ENCODE results near the gene CCDC61. TPM values are rescaled to one million over a fixed set of nuclear protein-coding genes. Genes with fewer than 3 reads are reported as not detected.

The CCDC61 gene
- total and polyA plus RNA-seq, 2 donors (not counting 1 experiment from before 2014, with no cell fraction given): 20.6 to 30.1 TPM

DNA sequence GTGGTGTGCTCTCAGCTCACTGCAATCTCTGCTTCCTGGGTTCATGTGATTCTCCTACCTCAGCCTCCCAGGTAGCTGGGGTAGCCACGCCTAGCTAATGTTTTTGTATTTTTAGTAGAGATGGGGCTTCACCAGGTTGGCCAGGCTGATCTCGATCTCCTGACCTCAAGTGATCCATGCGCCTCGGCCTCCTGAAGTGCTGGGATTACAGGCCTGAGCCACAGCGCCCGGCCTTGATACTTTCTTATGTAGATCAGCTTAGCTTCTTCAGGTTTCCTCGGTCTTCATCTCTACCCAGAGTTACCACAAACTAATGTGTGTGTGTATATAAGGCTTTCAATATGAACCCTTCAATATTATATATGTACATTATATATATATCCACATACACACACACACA lies 9.9 kb upstream of the CCDC61 start:
- no peak overlapping the region for H3K27ac Mint-ChIP-seq
- ATAC-seq (ENCODE audit: low read depth) (no peak), DNase-seq (no peak)
- H3K9me3 Mint-ChIP-seq (ENCODE audit: insufficient read depth): no peaks in the 10 kb centered on the region
- CTCF ChIA-PET: no interaction called here
- Histone ChIP-seq H3K9ac (ENCODE audit: low read length) (no peak overlapping the region), H4K20me1 (ENCODE audit: control insufficient read depth, insufficient read depth, low read length, poor library complexity, severe bottlenecking) (no peaks in the 10 kb centered on the region), H3K36me3 (replicated peaks in 1 of 2; ENCODE audit: control extremely low read depth in 1 of 2, control insufficient read depth in 1 of 2, extremely low read depth in 1 of 2, insufficient read depth in 2 of 2, low read length in 1 of 2) (no peaks in the 10 kb centered on the region), H3K27ac (ENCODE audit: low read length in 2 of 2) (no peak overlapping the region), H3K4me2 (replicated peaks; ENCODE audit: low read depth, low read length, poor library complexity, severe bottlenecking) (no peak overlapping the region), H3K4me1 (ENCODE audit: control insufficient read depth in 2 of 2, insufficient read depth in 2 of 2, low read length in 2 of 2) (no peaks in the 10 kb centered on the region), H3K9me3 (ENCODE audit: control extremely low read depth in 1 of 3, control insufficient read depth in 2 of 3, insufficient read depth in 1 of 3, low read length in 2 of 3) (peaks cover 0 to 3% (median 0%) of the 10 kb centered on the region in 3 donors), H2AFZ (ENCODE audit: insufficient read depth, low read depth, low read length, poor library complexity, severe bottlenecking) (no peak overlapping the region), H3K4me3 (ENCODE audit: control extremely low read depth in 1 of 5, extremely low read depth in 1 of 5, insufficient read depth in 1 of 5, low read depth in 2 of 5, low read length in 4 of 5) (no peak overlapping the region), H3K79me2 (ENCODE audit: control insufficient read depth, insufficient read depth, low read length) (no peaks in the 10 kb centered on the region), H3K27me3 (replicated peaks in 1 of 4; ENCODE audit: control extremely low read depth in 1 of 4, control insufficient read depth in 3 of 4, insufficient read depth in 4 of 4, low read length in 3 of 4) (peaks cover 0 to 11% (median 4%) of the 10 kb centered on the region in 4 experiments)
- 100% methylated on average over 3 of the region's 7 CpGs for WGBS (ENCODE audit: insufficient coverage)
- H3K4me1 Mint-ChIP-seq: no peaks in the 10 kb centered on the region
- no peak overlapping the region for H3K4me3 Mint-ChIP-seq
- H3K27me3 Mint-ChIP-seq: peaks cover 46% of the 10 kb centered on the region
- TF ChIP-seq, protein P1, sequence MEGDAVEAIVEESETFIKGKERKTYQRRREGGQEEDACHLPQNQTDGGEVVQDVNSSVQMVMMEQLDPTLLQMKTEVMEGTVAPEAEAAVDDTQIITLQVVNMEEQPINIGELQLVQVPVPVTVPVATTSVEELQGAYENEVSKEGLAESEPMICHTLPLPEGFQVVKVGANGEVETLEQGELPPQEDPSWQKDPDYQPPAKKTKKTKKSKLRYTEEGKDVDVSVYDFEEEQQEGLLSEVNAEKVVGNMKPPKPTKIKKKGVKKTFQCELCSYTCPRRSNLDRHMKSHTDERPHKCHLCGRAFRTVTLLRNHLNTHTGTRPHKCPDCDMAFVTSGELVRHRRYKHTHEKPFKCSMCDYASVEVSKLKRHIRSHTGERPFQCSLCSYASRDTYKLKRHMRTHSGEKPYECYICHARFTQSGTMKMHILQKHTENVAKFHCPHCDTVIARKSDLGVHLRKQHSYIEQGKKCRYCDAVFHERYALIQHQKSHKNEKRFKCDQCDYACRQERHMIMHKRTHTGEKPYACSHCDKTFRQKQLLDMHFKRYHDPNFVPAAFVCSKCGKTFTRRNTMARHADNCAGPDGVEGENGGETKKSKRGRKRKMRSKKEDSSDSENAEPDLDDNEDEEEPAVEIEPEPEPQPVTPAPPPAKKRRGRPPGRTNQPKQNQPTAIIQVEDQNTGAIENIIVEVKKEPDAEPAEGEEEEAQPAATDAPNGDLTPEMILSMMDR (IDR thresholded peaks at IDR 0.05): no peak
- TF ChIP-seq EZH2 (IDR thresholded peaks at IDR 0.05; ENCODE audit: borderline replicate concordance, insufficient read depth, low read depth, low read length, poor library complexity, severe bottlenecking): no peak
- POLR2A ChIA-PET: no interaction called here
- intact Hi-C loops (cut with micrococcal nuclease): no loop called here

DNA sequence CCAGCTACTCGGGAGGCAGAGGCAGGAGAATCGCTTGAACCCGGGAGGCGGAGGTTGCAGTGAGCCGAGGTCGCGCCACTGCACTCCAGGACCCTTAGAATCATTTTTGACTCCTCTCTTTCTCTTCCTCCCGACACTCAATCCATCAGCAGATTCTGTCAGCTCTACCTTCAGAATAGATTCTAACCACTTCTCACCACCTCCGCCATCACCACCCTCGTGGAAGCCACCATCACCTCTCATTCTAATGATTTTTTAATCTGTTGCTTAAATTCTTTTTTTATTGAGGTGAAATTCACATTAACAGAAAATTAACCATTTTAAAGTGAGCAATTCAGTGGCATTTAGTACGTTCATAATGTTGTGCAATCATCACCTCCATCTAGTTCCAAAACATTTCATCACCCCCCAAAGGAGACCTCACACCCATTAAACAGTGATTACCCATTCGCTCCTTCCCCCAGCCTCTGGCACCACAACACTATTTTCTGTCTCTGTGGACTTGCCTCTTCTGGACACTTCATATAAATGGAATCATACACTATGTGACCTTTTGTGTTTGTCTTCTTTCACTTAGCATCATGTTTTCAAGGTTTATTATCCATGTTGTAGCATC lies 5.0 kb upstream of the CCDC61 start:
- no peaks in the 10 kb centered on the region for H3K9me3 Mint-ChIP-seq (ENCODE audit: insufficient read depth)
- no peaks in the 10 kb centered on the region for H3K36me3 ChIP-seq (replicated peaks in 1 of 2; ENCODE audit: control extremely low read depth in 1 of 2, control insufficient read depth in 1 of 2, extremely low read depth in 1 of 2, insufficient read depth in 2 of 2, low read length in 1 of 2)
- H3K9ac ChIP-seq (ENCODE audit: low read length): no peak overlapping the region
- no peaks in the 10 kb centered on the region for H3K9me3 ChIP-seq (ENCODE audit: control extremely low read depth in 1 of 3, control insufficient read depth in 2 of 3, insufficient read depth in 1 of 3, low read length in 2 of 3)
- ChIA-PET POLR2A (no interaction called here), CTCF (interaction anchor here (1.2 kb wide), 1 partner anchor 38 kb away, joined by 3 read pairs; no protein-coding TSS in a partner anchor)
- H3K79me2 ChIP-seq (ENCODE audit: control insufficient read depth, insufficient read depth, low read length): no peaks in the 10 kb centered on the region
- DNase-seq: no peak
- no peaks in the 10 kb centered on the region for H4K20me1 ChIP-seq (ENCODE audit: control insufficient read depth, insufficient read depth, low read length, poor library complexity, severe bottlenecking)
- no peak overlapping the region for H3K4me2 ChIP-seq (replicated peaks; ENCODE audit: low read depth, low read length, poor library complexity, severe bottlenecking)
- no peak overlapping the region for H3K4me3 ChIP-seq (ENCODE audit: control extremely low read depth in 1 of 5, extremely low read depth in 1 of 5, insufficient read depth in 1 of 5, low read depth in 2 of 5, low read length in 4 of 5)
- H3K27ac Mint-ChIP-seq: no peak overlapping the region
- peaks cover 33% of the 10 kb centered on the region for H3K27me3 Mint-ChIP-seq
- TF ChIP-seq, protein P1 (IDR thresholded peaks at IDR 0.05): no peak
- no peak for TF ChIP-seq EZH2 (IDR thresholded peaks at IDR 0.05; ENCODE audit: borderline replicate concordance, insufficient read depth, low read depth, low read length, poor library complexity, severe bottlenecking)
- no peak overlapping the region for H2AFZ ChIP-seq (ENCODE audit: insufficient read depth, low read depth, low read length, poor library complexity, severe bottlenecking)
- no peak overlapping the region for H3K4me3 Mint-ChIP-seq
- peaks cover 1% of the 10 kb centered on the region for H3K4me1 Mint-ChIP-seq
- peaks cover 0 to 11% (median 4%) of the 10 kb centered on the region in 4 experiments for H3K27me3 ChIP-seq (replicated peaks in 1 of 4; ENCODE audit: control extremely low read depth in 1 of 4, control insufficient read depth in 3 of 4, insufficient read depth in 4 of 4, low read length in 3 of 4)
- H3K27ac ChIP-seq (ENCODE audit: low read length in 2 of 2): no peak overlapping the region
- no peak for ATAC-seq (ENCODE audit: low read depth)
- H3K4me1 ChIP-seq (ENCODE audit: control insufficient read depth in 2 of 2, insufficient read depth in 2 of 2, low read length in 2 of 2): peaks cover 4 to 6% of the 10 kb centered on the region in 2 donors
- intact Hi-C loops (cut with micrococcal nuclease): loop anchor here (10.0 kb wide), 2 partner anchors 195 to 585 kb away; partner anchors contain the start of genes DMWD, POLR1G and PPP1R13L
- 87% methylated on average over 9 of the region's 12 CpGs for whole genome bisulfite sequencing (ENCODE audit: insufficient coverage)

Measured in B cell (primary cell).